HEK293T (cell line): ENCODE data around the gene TET2.

ENCODE experiments used
- ARNT ChIP-seq: fragments of 450-650 bp; IDR thresholded peaks from 2 replicates; pipeline ENCODE4 v1.6.1; 2017; ENCODE audit warnings: mild to moderate bottlenecking
- CTBP1 ChIP-seq: fragments of 450-650 bp; IDR thresholded peaks from 2 replicates; pipeline ENCODE4 v1.6.1; 2016; ENCODE audit warnings: borderline replicate concordance
- FOXK2 ChIP-seq: fragments of 450-650 bp; IDR thresholded peaks from 2 replicates; pipeline ENCODE4 v1.6.1; 2016; ENCODE audit warnings: mild to moderate bottlenecking
- FOXM1 ChIP-seq: fragments of 450-650 bp; IDR thresholded peaks from 2 replicates; pipeline ENCODE4 v1.6.1; 2017; ENCODE audit warnings: mild to moderate bottlenecking, borderline replicate concordance
- HDGF ChIP-seq: fragments of 450-650 bp; IDR thresholded peaks from 2 replicates; pipeline ENCODE4 v1.6.1; 2017; ENCODE audit warnings: antibody characterized with exemption, borderline replicate concordance
- NFRKB ChIP-seq: fragments of 450-650 bp; IDR thresholded peaks from 2 replicates; pipeline ENCODE4 v1.6.1; 2016; ENCODE audit warnings: mild to moderate bottlenecking, moderate library complexity
- SUZ12 ChIP-seq: fragments of 450-650 bp; IDR thresholded peaks from 2 replicates; pipeline ENCODE4 v1.6.1; 2016; ENCODE audit warnings: mild to moderate bottlenecking
- TARDBP ChIP-seq: fragments of 450-650 bp; IDR thresholded peaks from 2 replicates; pipeline ENCODE4 v1.6.1; 2016
- ZNF384 ChIP-seq: fragments of 450-650 bp; IDR thresholded peaks from 2 replicates; pipeline ENCODE4 v1.6.1; 2016
- TF ChIP-seq, protein P1 (sequence below): fragments of 450-650 bp; IDR thresholded peaks from 2 replicates; pipeline ENCODE4 v1.6.1; 2016

DNA sequence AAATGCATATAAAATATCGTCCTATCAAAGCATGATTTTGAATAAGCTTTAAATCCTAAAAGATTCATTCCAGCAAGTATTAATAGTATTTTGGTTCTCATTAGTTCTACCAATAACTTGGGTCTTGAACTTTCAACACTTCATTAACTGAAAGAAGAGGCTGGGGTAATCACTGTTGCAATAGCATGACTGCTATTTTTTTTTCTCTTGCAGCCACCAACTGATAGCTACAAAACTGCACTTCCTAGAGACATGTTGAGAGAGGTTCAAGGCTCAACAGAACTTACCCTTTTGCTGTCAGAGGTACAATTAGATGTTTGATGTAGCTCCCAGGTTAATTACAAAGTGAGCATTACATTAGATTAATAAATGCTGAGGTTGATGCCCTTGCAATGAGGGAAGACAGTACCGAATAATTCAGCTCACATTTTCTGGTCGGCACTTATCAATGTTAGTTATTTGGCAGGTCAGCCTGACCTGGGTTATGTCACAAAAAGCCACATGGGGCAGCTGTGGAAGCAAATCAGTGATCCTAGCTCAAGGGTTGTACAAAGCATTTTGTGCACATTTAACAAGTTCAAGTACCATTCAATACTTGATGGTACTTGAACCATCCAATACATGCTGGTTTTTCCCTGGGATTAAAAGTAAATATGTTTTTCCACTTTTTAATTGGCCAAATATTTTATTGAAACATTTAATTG, 29.9 kb upstream of the TET2 start:
- TF ChIP-seq SUZ12 (no peak), ZNF384 (no peak), HDGF (no peak), FOXK2 (no peak), CTBP1 (no peak), FOXM1 (no peak), NFRKB (no peak), TARDBP (no peak), ARNT (no peak)
- TF ChIP-seq, protein P1, sequence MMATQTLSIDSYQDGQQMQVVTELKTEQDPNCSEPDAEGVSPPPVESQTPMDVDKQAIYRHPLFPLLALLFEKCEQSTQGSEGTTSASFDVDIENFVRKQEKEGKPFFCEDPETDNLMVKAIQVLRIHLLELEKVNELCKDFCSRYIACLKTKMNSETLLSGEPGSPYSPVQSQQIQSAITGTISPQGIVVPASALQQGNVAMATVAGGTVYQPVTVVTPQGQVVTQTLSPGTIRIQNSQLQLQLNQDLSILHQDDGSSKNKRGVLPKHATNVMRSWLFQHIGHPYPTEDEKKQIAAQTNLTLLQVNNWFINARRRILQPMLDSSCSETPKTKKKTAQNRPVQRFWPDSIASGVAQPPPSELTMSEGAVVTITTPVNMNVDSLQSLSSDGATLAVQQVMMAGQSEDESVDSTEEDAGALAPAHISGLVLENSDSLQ = no peak
